GM12878 (cell line): ENCODE data around the gene CTH. TPM values are rescaled to one million over a fixed set of nuclear protein-coding genes. Genes with fewer than 3 reads are reported as not detected.

Experiments used
- ATAC-seq: fragments of 200-7000 bp; cut with Tn5 transposase; 3 replicates; pipeline ENCODE4 v1.9.1; 2020; ENCODE audit warnings: mild to moderate bottlenecking, moderate library complexity
- BruUV-seq: library from RNA; stranded (reverse); fragments of 400-500 nt; replicated peaks from 2 replicates; lab custom pipeline; 2021; lab: Mats Ljungman, UMichigan
- CTCF ChIA-PET: fragments of 300-600 bp; sonication (Branson Sonifier 250); formaldehyde crosslinking; extraction: SDS; loops from one replicate; lab custom pipeline; 2021; ENCODE audit warnings: inconsistent platforms; lab: Yijun Ruan, JAX
- POLR2A ChIA-PET: fragments of 350-600 bp; formaldehyde crosslinking; extraction: SDS; loops from one replicate; lab custom pipeline; 2021; ENCODE audit warnings: inconsistent platforms; lab: Charles Lee
- RAD21 ChIA-PET: fragments of 300-600 bp; sonication (Branson Sonifier 250); formaldehyde crosslinking; loops from one replicate; lab custom pipeline; 2023; ENCODE audit warnings: antibody characterized with exemption; ENCODE audit not compliant: unreplicated experiment; lab: Charles Lee
- SMC1A ChIA-PET: fragments of 300-600 bp; sonication (Branson Sonifier 250); formaldehyde crosslinking; loops from one replicate; lab custom pipeline; 2023; ENCODE audit not compliant: unreplicated experiment, uncharacterized antibody; lab: Charles Lee
- DNase-seq: peaks from one replicate; pipeline ENCODE4 v3.0.0-alpha.2; 2011; ENCODE audit warnings: low read depth, low spot score
- FAIRE-seq: peaks from 3 replicates; lab custom pipeline; 2011; peaks lifted over from hg19 to GRCh38; lab: Jason Lieb, UNC
- H2AFZ ChIP-seq: 2 replicates; pipeline ENCODE4 v1.6.0; 2011; ENCODE audit warnings: low read depth, low read length, control low read depth; ENCODE audit not compliant: control insufficient read depth
- H3K27ac ChIP-seq: 2 replicates; pipeline ENCODE4 v1.5.1; 2011; ENCODE audit warnings: control low read depth; ENCODE audit not compliant: control insufficient read depth, insufficient read depth
- H3K27me3 ChIP-seq, 2 experiments: replicated peaks in 1 of 2; 2 replicates each; pipeline versions ENCODE4 v1.6.0 to v1.6.1; 2011; ENCODE audit warnings: low read length in 1 of 2; ENCODE audit not compliant: control insufficient read depth in 2 of 2, insufficient read depth in 2 of 2
- H3K36me3 ChIP-seq, 2 experiments: 2 replicates each; pipeline ENCODE4 v1.5.1; 2011; ENCODE audit warnings: low read length in 1 of 2; ENCODE audit not compliant: control insufficient read depth in 2 of 2, insufficient read depth in 2 of 2
- H3K4me1 ChIP-seq: 2 replicates; pipeline ENCODE4 v1.6.1; 2011; ENCODE audit warnings: mild to moderate bottlenecking, low read length, moderate library complexity, mixed read lengths; ENCODE audit not compliant: control insufficient read depth, insufficient read depth
- H3K4me2 ChIP-seq: 2 replicates; pipeline ENCODE4 v1.6.0; 2011; ENCODE audit warnings: control low read depth; ENCODE audit not compliant: control insufficient read depth, insufficient read depth
- H3K4me3 ChIP-seq: fragments of 200-600 bp; sonication (generic); 2 replicates; pipeline ENCODE4 v1.5.1; 2016
- H3K79me2 ChIP-seq: 2 replicates; pipeline ENCODE4 v1.6.0; 2011; ENCODE audit warnings: low read length; ENCODE audit not compliant: control insufficient read depth, insufficient read depth
- H3K9ac ChIP-seq: 2 replicates; pipeline ENCODE4 v1.8.0; 2011; ENCODE audit warnings: low read length, control low read depth, mixed read lengths; ENCODE audit not compliant: control insufficient read depth, insufficient read depth
- H3K9me3 ChIP-seq: replicated peaks from 3 replicates; pipeline ENCODE4 v1.5.1; 2011; ENCODE audit warnings: mild to moderate bottlenecking, low read length; ENCODE audit not compliant: control insufficient read depth, insufficient read depth
- H4K20me1 ChIP-seq: 2 replicates; pipeline ENCODE4 v1.6.0; 2011; ENCODE audit not compliant: control insufficient read depth, insufficient read depth
- BRCA1 ChIP-seq: IDR thresholded peaks from 2 replicates; pipeline ENCODE4 v1.6.1; 2011; ENCODE audit warnings: low read depth, low read length, improper control_type of control experiment
- CHD4 ChIP-seq: fragments of 200-600 bp; sonication (generic); IDR thresholded peaks from 2 replicates; pipeline ENCODE4 v1.6.1; 2016; ENCODE audit warnings: mild to moderate bottlenecking
- CREB1 ChIP-seq: IDR thresholded peaks from 2 replicates; pipeline ENCODE4 v1.6.1; 2012; ENCODE audit warnings: low read depth, mild to moderate bottlenecking, inconsistent platforms
- CREM ChIP-seq: IDR thresholded peaks from 2 replicates; pipeline ENCODE4 v1.6.1; 2014; ENCODE audit warnings: antibody characterized with exemption, low read depth
- DPF2 ChIP-seq: fragments of 450-650 bp; IDR thresholded peaks from 2 replicates; pipeline ENCODE4 v1.6.1; 2017; ENCODE audit warnings: mild to moderate bottlenecking
- FOXK2 ChIP-seq: fragments of 450-650 bp; IDR thresholded peaks from 2 replicates; pipeline ENCODE4 v1.6.1; 2017; ENCODE audit warnings: mild to moderate bottlenecking, moderate library complexity
- FOXM1 ChIP-seq: IDR thresholded peaks from 2 replicates; pipeline ENCODE4 v1.6.1; 2012; ENCODE audit warnings: low read depth, mild to moderate bottlenecking, inconsistent platforms, low read length, moderate library complexity
- IRF4 ChIP-seq: IDR thresholded peaks from 2 replicates; pipeline ENCODE4 v1.6.1; 2011; ENCODE audit warnings: low read depth, low read length
- PAX5 ChIP-seq: IDR thresholded peaks from 2 replicates; pipeline ENCODE4 v1.6.1; 2011; ENCODE audit warnings: low read depth, low read length, borderline replicate concordance
- POLR2A ChIP-seq: IDR thresholded peaks from 2 replicates; pipeline ENCODE4 v1.6.1; 2011; ENCODE audit warnings: low read depth, mild to moderate bottlenecking, low read length
- POLR2AphosphoS5 ChIP-seq: IDR thresholded peaks from 2 replicates; pipeline ENCODE4 v1.6.1; 2011; ENCODE audit warnings: mild to moderate bottlenecking, low read length, inconsistent platforms
- RBBP5 ChIP-seq: fragments of 200-600 bp; sonication (generic); conservative IDR thresholded peaks from 2 replicates; pipeline ENCODE4 v1.6.1; 2016
- SREBF1 ChIP-seq: IDR thresholded peaks from 2 replicates; pipeline ENCODE4 v1.6.1; 2012; ENCODE audit warnings: mild to moderate bottlenecking, low read length
- STAT3 ChIP-seq: IDR thresholded peaks from 2 replicates; pipeline ENCODE4 v1.6.1; 2011; ENCODE audit warnings: low read depth, low read length, improper control_type of control experiment
- SUPT20H ChIP-seq: IDR thresholded peaks from 2 replicates; pipeline ENCODE4 v1.6.1; 2011; ENCODE audit warnings: low read depth, mild to moderate bottlenecking, low read length, moderate library complexity, borderline replicate concordance; ENCODE audit not compliant: control insufficient read depth
- SUZ12 ChIP-seq: fragments of 200-600 bp; sonication (generic); IDR thresholded peaks from one replicate; pipeline ENCODE4 v1.6.1; 2018; ENCODE audit warnings: antibody characterized with exemption, mild to moderate bottlenecking; ENCODE audit not compliant: unreplicated experiment
- TBL1XR1 ChIP-seq: IDR thresholded peaks from 2 replicates; pipeline ENCODE4 v1.6.1; 2012; ENCODE audit warnings: low read depth, low read length, improper control_type of control experiment
- TCF3 ChIP-seq: IDR thresholded peaks from 2 replicates; pipeline ENCODE4 v1.6.1; 2012; ENCODE audit warnings: low read depth, mild to moderate bottlenecking, low read length, borderline replicate concordance; ENCODE audit not compliant: insufficient read depth
- WRNIP1 ChIP-seq: IDR thresholded peaks from 2 replicates; pipeline ENCODE4 v1.6.1; 2011; ENCODE audit warnings: low read depth, low read length, improper control_type of control experiment, borderline replicate concordance
- YBX1 ChIP-seq: fragments of 450-650 bp; IDR thresholded peaks from 2 replicates; pipeline ENCODE4 v1.6.1; 2016; ENCODE audit warnings: antibody characterized with exemption
- WGBS: methylation state at CpG from one replicate; pipeline ENCODE4 v1.1.6; 2016; ENCODE audit warnings: low lambda C conversion rate; ENCODE audit not compliant: insufficient replicate concordance, insufficient coverage; ENCODE audit errors: missing lambda C conversion rate; 5-methylcytosine and 5-hydroxymethylcytosine counted together
- in situ Hi-C: fragments of 300-500 bp; cut with MboI; formaldehyde crosslinking; loops from 9 replicates; pipeline ENCODE4 v1.14.3; 2018; ENCODE audit warnings: mixed read lengths
- intact Hi-C: fragments of 100-400 bp; cut with micrococcal nuclease; formaldehyde crosslinking; loops from one replicate; pipeline ENCODE4 v1.14.2; 2022; ENCODE audit not compliant: unreplicated experiment
- polyA plus RNA-seq, 11 experiments: library from polyadenylated mRNA; depleted of rRNA in 4 of 11; unstranded in 6 of 11; stranded (reverse) in 5 of 11; fragments of >200 nt; fragmentation: Nextera tagmentation in 4 of 11; fragmentation: Illumina TruSeq in 1 of 11; extraction: Ambion mirVana in 4 of 11; extraction: Trizol in 1 of 11; gene quantifications; 1 replicate in 1 of 11; 2 replicates in 10 of 11; pipeline versions ENCODE4 v1.2.1 to v1.2.3, GENCODE V29; 2011 to 2016; ENCODE audit warnings: inconsistent platforms in 2 of 11, missing spikeins in 2 of 11, low read depth in 1 of 11
- total RNA-seq, 4 experiments: library from RNA; depleted of rRNA in 3 of 4; stranded (reverse); fragments of >200 nt in 3 of 4; fragmentation: Illumina TruSeq in 1 of 4; extraction: Trizol in 1 of 4; gene quantifications; 2 replicates each; pipeline versions ENCODE4 v1.2.1 to v1.2.3, GENCODE V29; 2013 to 2021
- TF ChIP-seq, protein P1 (sequence below): fragments of 450-650 bp; IDR thresholded peaks from 2 replicates; pipeline ENCODE4 v1.6.1; 2018; ENCODE audit warnings: mild to moderate bottlenecking, low read depth, moderate library complexity; ENCODE audit not compliant: partially characterized antibody
- TF ChIP-seq, protein P2 (sequence below): IDR thresholded peaks from 2 replicates; pipeline ENCODE4 v1.6.1; 2011; ENCODE audit warnings: borderline replicate concordance, low read depth, mild to moderate bottlenecking, moderate library complexity, low read length; ENCODE audit not compliant: insufficient read depth, poor library complexity, severe bottlenecking

CTH gene
- total and polyA plus RNA-seq, 10 of the 15 experiments (the other 5 are each of a cell fraction or from before 2014, with no cell fraction given): 6.3 to 17.5 (median 10.4) TPM

DNA sequence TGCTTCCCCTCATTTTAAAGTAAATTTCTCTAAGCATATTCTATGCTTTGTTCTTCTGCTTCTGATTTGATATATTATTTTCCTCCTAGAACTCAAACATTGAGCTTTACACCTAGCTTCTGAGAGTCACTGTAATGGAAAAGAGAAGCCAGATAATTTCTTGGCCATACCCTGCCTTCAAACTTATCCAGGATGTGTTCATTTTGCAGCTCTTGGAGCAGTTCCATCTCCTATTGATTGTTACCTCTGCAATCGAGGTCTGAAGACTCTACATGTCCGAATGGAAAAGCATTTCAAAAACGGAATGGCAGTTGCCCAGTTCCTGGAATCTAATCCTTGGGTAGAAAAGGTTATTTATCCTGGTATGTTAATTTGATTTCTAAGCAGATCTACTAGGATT, 20.8 kb downstream of the CTH start (continued):
- TF ChIP-seq STAT3: no peak
- no peak for TF ChIP-seq DPF2
- no peak for TF ChIP-seq CREM
- TF ChIP-seq SUZ12: no peak
- no peak for TF ChIP-seq FOXM1
- no peak for TF ChIP-seq POLR2AphosphoS5
- TF ChIP-seq PAX5: no peak

- ATAC-seq (no peak), FAIRE-seq (no peak), DNase-seq (no peak)
- Histone ChIP-seq H3K4me2 (no peak overlapping the region), H3K27me3 (no peaks in the 10 kb centered on the region), H3K9ac (no peak overlapping the region), H3K79me2 (no peaks in the 10 kb centered on the region), H3K27ac (no peak overlapping the region), H3K36me3 (peaks cover 2 to 6% of the 10 kb centered on the region in 2 experiments; a peak in 3 of 4 replicates), H3K9me3 (no peaks in the 10 kb centered on the region), H3K4me3 (no peak overlapping the region), H2AFZ (no peak overlapping the region), H3K4me1 (no peaks in the 10 kb centered on the region), H4K20me1 (no peaks in the 10 kb centered on the region)
- intact Hi-C loops: no loop called here
- POLR2A ChIA-PET: no interaction called here
- CTCF ChIA-PET: interaction anchor here (0.6 kb wide), 1 partner anchor 12 kb away, joined by 3 read pairs; no protein-coding TSS in a partner anchor
- in situ Hi-C loops: no loop called here
- WGBS: 100% methylated on average over 1 of the region's 1 CpG
- SMC1A ChIA-PET: interaction anchor here (0.6 to 1.7 kb wide), 3 partner anchors 13 to 74 kb away, joined by 3 to 6 read pairs (median 3); no protein-coding TSS in a partner anchor
- BruUV-seq: TSS peak; percentile 49
- RAD21 ChIA-PET: no interaction called here
- TF ChIP-seq TCF3 (no peak), CHD4 (no peak), POLR2A (no peak), FOXK2 (no peak), TBL1XR1 (no peak), PAX5 (no peak), IRF4 (no peak), RBBP5 (no peak), CREB1 (no peak), WRNIP1 (no peak), SUPT20H (no peak), SREBF1 (no peak), STAT3 (no peak), BRCA1 (no peak), YBX1 (no peak)
- TF ChIP-seq, protein P1, sequence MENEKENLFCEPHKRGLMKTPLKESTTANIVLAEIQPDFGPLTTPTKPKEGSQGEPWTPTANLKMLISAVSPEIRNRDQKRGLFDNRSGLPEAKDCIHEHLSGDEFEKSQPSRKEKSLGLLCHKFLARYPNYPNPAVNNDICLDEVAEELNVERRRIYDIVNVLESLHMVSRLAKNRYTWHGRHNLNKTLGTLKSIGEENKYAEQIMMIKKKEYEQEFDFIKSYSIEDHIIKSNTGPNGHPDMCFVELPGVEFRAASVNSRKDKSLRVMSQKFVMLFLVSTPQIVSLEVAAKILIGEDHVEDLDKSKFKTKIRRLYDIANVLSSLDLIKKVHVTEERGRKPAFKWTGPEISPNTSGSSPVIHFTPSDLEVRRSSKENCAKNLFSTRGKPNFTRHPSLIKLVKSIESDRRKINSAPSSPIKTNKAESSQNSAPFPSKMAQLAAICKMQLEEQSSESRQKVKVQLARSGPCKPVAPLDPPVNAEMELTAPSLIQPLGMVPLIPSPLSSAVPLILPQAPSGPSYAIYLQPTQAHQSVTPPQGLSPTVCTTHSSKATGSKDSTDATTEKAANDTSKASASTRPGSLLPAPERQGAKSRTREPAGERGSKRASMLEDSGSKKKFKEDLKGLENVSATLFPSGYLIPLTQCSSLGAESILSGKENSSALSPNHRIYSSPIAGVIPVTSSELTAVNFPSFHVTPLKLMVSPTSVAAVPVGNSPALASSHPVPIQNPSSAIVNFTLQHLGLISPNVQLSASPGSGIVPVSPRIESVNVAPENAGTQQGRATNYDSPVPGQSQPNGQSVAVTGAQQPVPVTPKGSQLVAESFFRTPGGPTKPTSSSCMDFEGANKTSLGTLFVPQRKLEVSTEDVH: no peak
- TF ChIP-seq, protein P2, sequence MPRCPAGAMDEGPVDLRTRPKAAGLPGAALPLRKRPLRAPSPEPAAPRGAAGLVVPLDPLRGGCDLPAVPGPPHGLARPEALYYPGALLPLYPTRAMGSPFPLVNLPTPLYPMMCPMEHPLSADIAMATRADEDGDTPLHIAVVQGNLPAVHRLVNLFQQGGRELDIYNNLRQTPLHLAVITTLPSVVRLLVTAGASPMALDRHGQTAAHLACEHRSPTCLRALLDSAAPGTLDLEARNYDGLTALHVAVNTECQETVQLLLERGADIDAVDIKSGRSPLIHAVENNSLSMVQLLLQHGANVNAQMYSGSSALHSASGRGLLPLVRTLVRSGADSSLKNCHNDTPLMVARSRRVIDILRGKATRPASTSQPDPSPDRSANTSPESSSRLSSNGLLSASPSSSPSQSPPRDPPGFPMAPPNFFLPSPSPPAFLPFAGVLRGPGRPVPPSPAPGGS: no peak
Measured at GRCh38 chr1:70434253-70434859, 23.3 kb downstream of the CTH start.
